Activated CD8-positive, alpha-beta memory T cell treated with anti-CD3 and anti-CD28 coated beads, Interleukin-2, amount 50 U/mL, for 4 hours (primary cell): Measurements from ENCODE around the gene DOCK10.
A peak's percentile ranks its signal among the peaks of the same experiment; 100 is the strongest.
"Not testable (repeated sequence)": the region's sequence is repeated elsewhere in the genome, so short reads cannot be mapped to it uniquely, and the experiment has no call there.

Experiments
- DNase-seq: peaks from one replicate; pipeline ENCODE4 v3.0.0-alpha.2; 2020

The DOCK10 gene

DNA sequence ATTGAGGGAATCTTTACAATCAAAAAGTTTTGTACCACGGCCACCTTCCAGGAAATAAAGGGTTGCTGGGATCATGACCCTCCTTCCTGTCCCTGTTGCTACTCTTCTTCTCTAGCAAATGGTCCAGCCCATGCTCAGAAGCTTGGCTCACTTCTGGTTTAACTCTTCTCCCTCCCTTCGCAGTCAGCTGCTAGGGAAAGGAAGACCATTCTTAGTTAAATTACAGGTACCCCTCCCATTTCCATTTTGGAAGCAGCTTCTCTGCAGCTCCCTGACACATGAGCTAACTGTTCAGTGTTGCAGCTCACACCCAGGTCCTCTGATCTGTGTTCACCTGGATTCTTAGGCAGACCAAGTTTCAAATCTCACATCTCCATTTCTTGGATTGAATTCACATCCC lies 100.3 kb downstream of the DOCK10 start:
- no peak for DNase-seq

DNA sequence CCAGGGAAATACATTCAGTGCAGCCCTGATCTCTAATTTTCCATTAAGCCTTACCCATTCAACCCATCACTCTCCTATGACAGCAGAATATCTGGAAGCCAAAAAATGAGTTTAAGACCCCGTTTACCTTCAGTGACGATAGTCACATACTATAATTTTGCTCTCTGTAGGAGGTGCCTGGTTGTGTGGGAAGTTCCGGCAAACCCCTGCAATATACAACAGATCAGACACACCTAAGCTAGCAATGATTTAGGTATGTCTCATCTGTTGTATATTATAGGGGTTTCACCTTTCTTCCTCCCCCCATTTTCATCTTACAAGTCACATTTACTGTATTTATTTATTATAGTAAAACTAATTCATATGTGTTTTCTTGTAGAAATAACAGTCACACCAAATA lies 101.7 kb downstream of the DOCK10 start:
- DNase-seq = no peak

DNA sequence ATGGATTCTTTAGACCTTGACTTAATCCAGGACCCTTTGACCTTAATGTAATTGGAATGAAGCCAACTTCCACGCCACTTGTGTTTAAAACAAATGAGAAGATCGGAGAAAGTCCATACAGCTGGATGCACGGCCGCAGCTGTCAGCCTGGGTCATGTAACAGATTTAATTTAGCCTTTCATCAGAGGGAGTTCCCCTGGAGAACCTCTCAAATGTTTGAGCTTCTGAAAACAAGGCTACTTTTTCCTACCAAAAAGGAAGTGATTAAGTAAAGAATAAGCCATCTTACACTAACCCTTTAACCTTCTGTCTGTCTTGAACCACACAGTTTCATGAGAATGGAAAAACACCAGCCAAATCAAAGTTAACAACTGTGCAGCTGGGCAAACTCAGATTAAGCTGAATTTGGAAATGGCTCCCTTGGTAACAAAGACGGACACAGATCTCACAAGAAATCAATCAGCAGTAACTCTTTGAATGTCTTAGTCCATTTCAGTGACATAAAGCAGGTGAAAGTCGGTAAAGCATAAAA lies 103.6 kb downstream of the DOCK10 start:
- no peak for DNase-seq

DNA sequence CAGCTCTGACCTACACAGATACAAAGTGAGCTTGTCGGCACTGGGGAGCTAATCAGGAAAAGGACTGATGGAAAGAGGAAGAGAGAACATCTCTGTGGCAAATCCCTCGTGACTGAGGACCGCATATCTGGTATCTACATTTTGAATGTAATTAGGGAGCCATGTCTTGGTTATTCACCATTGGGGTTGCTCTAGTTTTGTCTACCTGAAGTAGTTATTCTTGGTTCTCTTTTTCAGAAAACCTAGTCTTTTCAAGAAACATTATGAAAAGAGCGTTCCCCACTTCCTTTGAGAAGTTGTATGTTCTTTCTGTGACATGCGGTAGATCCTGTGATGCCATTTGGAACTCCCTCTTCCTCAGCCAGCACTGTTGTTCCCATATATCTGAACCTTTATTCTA lies 104.4 kb downstream of the DOCK10 start:
- no peak for DNase-seq

DNA sequence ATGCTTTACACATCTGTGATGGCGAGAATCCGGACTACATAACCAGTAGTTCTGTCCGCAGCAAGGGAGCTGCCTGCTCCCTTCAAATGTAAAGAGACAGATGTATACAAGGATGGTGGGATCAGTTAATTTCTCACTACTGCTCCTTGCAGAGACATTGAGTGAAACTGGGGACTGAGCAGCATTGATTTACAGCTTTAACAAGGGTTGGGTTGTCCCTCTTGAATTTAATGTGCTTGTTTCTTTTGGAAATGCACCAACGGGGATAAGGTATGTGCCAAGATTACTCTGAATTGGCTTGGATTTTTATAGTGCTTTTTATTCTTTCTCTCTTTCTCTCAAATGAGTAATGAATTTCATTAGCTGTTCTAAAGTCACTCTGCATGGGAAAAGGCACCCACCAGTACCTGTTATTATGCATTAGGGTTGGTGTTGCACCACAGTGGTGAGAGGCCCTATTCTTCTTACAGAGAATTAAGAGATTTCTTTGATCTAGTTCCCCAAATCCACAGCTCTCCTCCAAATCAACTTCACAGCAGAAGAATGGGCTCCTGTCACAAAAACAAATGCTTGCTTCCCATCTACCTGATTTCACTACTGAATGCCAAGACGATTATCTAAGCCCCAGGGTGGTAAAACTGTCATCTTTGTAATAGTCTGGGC lies 107.6 kb downstream of the DOCK10 start:
- no peak for DNase-seq

DNA sequence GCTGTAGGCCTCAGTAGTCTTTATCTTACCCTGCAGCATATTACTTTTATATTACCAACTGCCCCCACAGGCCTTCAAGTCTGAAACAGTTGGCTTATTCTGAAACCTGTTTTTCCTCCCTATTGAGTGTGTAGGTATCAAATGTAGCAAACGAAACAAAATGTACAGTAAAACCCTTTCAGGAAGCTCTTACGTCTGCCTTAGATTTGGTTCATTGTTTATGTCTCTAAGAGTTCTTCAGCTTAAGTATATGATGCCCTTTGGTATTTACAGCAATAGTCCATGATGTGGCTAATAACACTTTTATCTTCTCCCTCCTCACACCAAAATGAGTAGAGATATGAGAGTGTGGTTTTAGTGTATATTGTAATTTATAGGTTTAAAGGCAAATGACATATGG lies 108.8 kb downstream of the DOCK10 start:
- DNase-seq = no peak

DNA sequence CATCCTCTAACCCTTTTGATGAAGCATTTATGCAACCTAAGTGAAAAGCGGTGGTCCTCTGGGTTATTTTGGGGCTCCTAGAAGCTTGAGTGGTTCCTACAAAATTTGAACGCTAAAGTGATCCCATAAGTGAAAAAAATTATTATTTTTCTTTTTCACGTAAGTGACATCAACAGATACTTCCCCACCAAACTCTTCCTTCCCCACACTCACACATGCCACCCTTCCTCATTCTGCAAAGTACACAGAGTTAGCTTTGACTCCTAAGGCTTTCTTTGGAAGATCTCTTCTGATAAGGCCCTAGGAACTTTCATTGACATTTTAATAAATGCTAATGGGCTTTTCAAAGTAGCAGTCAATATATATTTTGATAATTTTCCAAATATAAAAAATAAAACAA lies 109.7 kb downstream of the DOCK10 start:
- DNase-seq = no peak

DNA sequence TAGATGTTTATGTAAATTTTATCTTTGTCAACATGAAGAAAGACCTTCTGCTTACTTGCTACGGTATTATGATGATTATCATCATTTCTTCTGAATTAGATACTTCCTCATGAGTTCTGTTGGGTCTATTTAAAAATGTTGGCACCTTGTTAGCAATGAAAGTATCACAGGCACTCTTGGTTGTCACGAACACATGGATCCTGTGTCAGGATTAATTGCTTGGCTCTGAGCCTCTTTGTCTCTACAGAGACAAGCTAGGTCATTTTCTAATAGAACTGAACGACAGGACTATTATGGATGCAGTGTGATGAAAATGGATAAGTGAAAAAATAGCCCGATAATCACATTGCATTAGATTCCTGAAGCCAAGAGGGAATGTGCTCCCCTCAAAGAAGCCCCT lies 110.3 kb downstream of the DOCK10 start:
- no peak for DNase-seq

DNA sequence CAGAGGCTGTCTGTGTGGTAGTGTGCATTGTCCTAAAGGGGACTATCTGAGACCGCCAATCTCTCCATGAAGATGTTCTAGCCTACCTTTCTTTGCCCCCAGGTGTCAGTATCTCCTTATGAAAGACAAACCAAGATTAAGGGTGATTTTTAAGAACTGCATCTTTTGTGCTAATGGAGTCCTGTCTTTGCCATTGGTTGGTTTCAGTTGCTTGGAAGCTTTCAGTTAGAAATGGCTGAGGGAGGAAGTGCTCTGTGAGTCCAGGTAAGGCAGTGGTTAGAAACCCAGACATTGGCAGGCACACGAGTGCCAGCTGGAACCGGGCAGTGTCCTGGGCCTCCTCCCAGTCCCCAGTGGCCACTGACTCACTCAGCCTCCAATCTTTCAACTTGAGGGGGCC lies 111.3 kb downstream of the DOCK10 start:
- DNase-seq = no peak

DNA sequence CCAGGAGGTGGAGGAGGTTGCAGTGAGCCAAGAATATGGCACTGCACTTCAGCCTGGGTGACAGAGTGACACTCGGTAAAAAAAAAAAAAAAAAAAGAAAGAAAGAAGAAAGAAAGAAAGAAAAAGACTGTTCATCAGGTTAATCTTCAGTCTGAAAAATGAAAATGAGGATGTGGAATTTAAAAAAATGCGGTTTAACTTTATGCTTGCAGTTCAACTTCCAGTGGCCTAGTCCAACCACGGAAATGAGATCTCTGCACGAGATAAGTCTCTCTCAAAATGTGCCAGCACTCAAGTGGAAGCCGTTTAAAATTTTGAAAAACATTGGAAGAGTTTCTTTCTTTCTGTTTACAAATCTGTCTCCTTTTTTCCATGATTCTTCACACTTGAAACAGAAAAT lies 112.1 kb downstream of the DOCK10 start:
- DNase-seq = no peak

DNA sequence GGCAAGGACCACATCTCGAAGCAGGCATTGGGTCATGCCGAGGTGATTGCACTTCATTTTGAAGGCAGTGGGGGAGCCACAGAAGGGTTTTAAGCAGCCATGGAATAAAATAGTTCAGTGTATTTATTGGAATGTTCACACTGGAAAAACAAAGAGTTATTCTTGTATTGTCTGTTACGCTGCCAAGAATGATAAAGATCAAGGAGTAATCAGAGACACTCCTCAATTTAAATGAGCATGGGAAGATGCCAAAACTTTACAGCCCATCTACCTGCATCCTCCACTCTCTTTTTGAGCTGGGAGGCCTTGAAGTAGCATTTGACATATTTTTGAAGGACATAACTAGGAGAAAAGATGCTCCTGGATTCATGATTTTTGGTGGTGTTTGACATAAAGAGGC lies 112.8 kb downstream of the DOCK10 start:
- DNase-seq = no peak

DNA sequence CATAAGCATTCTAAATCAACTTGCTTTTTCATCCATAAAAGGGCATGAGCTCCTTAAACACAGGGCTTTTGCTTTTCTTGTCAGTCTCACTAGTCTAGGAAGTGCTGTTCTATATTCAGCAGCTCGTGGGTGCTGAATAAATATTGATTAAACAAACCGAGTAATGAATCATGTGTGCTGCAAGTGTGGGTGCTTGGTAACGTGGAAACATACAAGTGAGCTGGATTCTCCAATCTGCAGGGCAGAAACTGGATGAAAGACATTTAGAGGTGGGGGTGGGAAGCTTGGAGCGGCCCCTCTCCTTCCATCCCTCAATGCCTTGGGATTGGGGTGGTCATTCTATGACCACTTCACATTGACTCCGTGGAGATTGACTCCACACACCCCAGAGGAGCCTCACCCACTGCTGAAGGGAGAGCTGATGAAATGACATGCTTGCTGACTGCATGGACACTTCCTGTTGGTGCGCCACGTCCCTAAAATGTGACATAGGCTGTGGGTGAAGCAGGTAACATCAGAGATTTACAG lies 114.6 kb downstream of the DOCK10 start:
- DNase-seq = peak; percentile 55

DNA sequence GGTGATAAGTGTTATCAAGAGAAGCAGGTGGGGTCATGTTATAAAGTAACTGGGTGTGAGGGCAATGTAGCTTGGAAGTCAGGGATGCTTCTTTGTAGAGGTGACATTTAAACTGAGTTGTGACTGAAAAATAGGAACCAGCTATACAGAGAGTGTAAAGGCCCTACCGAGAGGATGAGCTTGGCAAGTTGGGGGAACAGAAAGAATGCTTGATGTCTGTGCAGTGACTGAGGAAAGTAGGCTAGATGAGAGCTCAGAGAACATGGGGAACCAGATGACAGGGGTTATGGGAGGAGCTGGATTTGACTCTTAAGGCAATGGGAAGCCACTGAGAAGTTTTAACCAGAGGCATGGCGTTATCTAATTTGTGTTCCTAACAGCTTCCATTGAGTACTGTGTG lies 115.3 kb downstream of the DOCK10 start:
- no peak for DNase-seq

DNA sequence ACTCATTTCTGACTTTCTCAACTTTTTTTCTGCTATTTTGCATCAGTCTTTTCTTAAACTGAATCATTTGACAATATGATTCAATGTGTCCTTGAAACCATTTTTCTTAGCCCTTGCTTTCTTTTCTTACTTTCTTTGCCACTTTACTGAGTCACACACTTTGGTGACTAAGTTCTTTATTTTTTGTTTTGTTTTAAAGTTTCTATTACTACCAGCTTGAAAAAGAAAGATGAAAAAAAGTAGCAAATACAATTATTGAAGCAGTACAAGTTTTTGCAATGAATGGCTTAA lies 116.5 kb downstream of the DOCK10 start:
- no peak for DNase-seq

DNA sequence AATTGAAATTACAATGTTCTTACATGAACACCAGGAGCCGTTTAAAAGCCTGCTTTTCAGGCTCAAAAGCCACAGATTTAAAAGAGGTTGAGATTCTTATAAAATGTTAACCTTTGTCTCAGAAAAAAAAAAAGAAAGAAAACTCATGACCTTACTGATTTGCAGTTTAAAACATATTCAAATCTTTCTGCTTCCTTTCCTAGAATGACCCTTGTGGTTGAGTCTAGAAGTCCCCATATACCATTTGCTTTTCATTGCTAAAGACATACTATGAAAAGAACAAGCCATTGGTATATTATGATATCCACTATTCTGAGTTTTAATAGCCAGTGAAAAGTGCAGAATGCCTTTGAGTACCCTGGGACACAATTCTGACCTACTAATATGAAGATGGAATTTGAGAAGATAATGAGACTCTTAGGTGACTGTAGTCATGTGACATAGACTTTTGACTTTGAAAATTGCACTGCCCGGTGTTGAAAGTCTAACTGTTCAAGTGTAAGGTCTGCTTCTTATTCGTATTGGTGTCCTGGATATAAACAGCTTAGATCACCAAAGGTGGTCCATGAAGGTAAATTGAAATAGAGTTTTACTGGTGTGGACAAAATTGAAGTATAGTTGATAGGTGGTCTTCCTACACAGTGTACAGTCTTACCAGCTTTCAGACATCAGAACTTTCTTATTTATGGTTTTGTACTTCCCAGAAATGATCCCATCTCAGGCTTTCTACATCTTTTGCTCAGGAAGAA lies 117.0 kb downstream of the DOCK10 start:
- no peak for DNase-seq

DNA sequence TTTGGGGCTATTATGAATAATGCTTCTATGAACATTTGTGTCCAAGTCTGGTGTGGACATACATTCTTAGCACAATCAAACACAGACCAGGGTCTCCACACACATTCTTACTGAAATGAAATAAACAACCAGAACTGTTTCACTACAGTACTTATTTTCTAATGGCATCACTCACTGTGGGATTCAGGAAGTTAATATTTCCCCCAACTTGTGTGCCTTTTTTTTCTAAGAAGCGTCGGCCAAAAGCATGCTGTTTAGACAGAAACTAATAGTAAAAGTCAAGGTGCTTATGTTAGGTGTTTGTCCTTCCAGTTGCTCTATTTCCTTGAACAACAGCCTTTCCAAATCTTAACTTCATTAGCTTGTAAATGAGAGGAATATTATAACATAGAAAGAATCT lies 117.6 kb downstream of the DOCK10 start:
- DNase-seq = no peak

DNA sequence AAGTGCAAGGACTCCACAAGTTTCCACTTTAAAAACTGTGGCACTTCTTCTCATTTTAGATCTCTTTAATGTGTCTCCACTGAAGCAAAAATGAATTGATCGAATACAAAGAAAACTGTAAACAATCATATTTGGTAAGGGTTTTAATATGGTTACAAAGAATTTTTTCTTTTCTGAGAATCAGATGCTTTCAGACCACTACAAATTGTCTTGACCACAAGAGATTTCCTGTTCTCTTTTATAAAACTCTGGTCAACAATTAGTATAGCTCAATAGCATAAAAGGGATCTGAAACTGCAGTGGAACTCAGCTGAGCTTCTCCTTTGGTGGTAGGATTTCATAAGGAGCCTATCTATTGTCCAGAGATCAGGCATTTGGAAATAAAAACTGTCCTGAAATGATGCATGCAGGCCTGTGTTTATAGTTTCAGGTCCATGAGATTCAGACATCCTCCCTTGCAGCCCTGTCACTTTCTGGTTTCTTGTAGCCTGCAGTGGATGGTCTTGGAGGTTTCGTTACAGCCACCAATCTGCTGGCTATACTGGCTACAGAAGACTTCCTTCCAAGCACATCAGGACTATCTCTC lies 120.0 kb downstream of the DOCK10 start:
- DNase-seq = no peak

DNA sequence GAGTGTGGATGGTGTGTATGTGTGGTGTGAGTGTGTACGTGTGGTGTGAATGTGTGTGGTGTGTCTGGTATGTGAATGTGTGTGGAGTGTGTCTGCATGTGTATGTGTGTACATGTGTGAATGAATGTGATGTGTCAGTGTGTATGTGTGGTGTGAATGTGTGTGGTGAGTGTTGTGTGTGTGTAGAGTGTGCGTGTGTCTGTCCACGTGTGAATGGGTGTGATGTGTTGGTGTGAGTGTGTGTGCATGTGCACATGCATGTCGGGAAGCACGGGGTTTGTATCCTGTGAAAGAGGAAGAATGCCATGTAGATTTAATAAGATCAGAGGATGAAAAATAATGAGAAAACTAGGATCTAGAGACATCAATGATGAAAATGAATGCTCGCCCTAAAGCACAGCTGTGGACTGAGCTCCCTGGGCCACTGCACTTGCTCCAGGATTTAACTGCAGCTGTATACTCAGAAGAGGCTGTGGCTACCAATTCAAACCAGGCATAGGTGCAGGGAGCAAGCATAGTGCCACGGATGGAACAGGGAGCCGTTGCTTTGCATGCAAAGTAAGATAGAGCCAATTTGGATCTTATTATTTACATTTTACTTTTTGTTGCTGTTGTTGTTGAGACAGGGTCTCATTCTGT lies 122.7 kb downstream of the DOCK10 start:
- DNase-seq = no peak

DNA sequence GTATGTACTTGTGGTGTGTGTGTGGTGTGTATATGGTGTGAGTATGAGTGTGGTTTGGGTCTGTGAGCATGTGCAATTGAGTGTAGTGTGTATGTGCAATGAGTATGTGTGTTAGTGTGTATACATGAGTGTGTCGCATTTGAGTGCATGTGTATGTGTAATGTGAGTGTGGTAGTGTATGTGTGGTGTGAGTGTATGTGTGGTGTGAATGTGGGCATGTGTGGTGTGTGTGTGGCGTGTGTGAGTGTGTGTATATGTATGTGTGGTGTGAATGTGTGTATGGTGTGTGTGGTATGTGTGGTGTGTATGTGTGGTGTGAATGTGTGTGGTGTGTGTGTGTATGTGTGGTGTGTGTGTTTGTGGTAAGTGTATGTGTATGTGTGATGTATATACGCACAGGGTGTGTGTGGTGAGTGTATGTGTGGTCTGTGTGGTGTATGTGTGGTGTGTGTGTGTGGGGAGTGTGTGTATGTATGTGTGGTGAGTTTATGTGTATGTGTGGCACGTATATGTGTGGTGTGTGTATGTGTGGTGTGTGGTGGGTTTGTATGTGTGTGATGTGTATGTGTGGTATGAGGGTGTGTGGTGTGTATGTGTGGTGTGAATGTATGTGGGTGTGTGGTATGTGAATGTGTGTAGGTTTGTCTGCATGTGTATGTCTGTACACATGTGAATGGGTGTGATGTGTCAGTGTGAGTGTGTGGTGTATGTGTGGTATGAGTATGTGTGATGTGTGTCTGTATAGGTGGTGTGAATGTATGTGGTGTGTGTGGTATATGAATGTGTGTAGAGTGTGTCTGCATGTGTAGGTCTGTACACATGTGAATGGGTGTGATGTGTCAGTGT lies 123.4 kb downstream of the DOCK10 start:
- no peak for DNase-seq

DNA sequence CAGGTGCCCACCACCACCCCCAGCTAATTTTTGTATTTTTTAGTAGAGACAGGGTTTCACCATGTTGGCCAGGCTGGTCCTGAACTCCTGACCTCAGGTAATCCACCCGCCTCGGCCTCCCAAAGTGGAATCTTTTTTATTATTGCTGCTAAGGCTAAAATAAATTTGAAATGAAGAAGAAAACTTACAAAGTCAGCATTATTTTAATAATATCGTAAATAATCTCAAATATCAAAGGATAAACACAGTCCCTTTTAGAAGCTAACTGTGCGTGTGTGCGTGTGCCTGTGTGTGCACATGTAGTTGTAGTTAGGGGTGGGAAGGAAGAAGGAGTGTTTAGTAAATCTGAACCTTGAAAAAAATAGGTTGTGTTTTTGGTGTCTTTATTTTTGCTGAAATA lies 125.0 kb downstream of the DOCK10 start:
- not testable (repeated sequence) for DNase-seq

DNA sequence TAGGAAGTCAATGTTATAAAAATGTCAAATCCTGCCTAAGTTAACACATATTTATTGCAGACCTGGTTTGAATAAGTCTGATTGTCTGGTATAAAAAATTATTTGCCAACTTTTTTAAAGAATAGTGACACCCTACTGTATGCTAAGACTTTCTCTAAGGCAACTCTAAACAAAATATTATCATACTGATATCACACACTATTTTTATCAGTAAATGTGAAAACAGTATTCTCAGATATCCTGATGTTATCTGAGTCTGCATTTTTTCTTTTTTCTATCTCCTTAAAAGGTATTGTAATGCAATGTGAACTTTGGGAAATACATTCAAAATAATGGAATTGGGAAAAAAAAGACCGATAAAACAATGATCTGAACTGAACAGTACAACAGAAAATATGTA lies 127.1 kb downstream of the DOCK10 start:
- DNase-seq = no peak

DNA sequence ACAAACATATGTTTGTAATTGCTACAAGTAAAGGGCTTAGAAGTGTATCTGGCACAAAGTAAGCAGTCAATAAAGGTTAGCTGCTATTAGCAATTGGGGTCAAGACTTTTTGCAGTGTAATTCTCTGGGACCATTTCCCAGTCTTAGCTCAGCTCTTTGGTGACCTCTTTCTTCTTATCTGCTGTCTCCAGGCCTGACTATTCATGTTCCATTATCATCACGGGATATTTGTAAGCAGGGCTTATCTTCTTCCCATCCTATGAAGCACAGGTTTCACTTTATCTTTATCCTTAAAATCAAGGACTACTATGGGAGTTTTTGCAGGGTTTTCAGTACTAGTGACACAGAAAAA lies 131.7 kb downstream of the DOCK10 start:
- no peak for DNase-seq
